Activated CD4-positive, alpha-beta T cell treated with anti-CD3 and anti-CD28 coated beads, Interleukin-10, Interleukin-2, amounts not matched to agents 100 ng/mL and 50 ng/mL, durations not matched to agents 16 hours and 8 hours (primary cell): ENCODE data around the gene DIRAS1.

ENCODE experiments used
- DNase-seq: peaks from one replicate; pipeline ENCODE4 v3.0.0-alpha.2; 2020

The DIRAS1 gene

DNA sequence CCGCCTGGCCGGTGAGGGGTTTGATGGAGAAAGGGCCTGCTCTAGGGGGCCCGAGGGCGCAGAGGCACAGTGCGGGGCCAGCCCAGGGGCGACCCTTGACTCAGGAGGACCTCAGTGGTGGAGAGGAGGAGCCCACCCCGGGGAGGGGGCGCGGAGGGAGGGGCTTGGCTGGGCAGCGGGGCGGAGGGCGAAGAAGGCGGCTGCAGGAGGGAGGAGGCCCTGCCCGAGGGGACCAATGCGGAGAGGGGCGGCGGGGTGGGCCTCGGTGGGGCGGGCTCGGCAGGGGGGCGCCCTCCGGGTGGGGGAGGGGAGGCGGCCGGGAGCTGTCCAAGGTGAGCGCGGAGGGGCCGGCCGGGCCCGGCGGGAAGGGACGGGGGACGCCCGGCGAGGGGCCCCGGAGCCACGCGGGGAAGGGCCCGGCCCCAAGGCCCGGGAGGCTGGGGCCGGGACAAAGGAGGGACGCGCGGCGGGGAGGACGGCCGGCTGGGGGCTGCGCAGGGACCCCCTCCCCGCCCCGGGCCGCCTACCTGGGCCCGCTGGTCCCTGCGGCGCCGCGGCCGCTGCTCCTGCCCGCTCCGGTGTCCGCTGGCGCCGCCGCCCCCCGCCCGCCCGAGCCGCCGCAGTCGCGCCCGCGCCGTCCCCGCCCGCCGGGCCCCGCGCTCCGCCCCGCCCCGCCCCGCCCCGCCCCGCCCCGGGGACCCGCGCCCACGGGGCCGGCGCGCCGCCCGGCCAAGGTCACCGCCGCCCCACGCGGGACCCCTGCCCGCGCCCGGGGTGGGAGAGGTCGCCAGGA lies at the start of gene DIRAS1:
Gene DIRAS1, minus strand, starts transcription at position 596 of the 793 bp plus-strand sequence. CDS start 3,566 bp downstream, outside the sequence.
- DNase-seq: no peak

- no peak for DNase-seq
Measured at GRCh38 chr19:2770055-2771013, 49.2 kb upstream of the DIRAS1 start.

GRCh38 chr19:2769218-2769617 lies 48.0 kb upstream of the DIRAS1 start:
- no peak for DNase-seq

- DNase-seq: no peak
Measured at GRCh38 chr19:2768365-2769132, 47.4 kb upstream of the DIRAS1 start.

DNA sequence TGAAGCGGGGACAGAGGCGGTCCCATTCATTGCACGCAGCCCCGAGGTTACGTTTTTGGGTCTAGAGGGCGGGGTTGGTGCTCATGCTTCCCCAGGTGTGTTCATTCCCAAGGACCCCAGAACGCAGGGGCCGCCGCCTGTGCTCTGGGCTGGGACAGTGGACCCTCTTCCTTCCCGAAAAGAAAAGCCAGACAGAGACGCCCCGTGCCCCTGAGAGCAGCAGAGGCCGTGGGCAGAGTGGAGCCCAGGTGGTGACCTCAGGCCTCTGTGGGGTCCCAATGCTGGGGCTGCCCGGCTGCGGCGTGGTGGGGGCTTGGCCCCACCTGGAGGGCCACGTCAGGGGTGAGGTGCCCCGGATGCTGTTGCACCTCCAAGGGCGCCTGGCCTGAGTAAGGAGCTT lies 46.5 kb upstream of the DIRAS1 start:
- DNase-seq: no peak

DNA sequence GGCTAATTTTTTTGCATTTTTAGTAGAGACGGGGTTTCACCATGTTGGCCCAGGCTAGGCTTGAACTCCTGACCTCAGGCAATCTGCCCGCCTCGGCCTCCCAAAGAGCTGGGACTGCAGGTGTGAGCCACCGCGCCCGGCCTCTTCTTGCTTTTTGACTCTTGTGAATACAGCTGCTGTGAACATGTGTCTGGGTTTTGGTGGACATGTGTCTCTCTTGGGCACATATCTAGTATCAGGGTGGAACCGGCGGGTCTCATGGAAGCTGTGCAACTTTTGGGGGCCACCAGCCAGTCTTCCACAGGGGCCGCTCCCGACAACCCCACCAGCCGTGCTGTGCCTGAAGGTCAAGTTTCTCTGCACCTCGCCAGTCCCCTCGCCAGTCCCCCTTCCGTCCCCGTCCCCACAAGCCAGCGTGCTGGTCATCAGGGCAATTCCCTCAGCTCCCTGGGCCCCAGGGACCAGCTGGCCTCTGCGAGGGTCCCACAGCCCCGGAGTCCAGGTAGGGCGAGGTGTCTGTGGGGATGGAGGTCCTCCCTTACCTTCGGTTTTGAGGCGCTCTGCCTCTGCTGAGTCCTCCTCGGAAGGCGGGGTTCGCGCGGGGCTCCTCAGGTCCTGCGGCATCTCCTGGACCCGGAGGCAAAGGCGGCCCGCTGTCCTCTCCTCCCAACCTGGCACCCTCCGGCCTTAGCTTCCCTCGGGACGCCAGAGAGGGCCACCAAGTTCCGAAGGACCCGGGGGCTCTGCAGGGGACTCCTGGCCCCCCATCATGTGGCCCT lies 45.6 kb upstream of the DIRAS1 start:
- no peak for DNase-seq

DNA sequence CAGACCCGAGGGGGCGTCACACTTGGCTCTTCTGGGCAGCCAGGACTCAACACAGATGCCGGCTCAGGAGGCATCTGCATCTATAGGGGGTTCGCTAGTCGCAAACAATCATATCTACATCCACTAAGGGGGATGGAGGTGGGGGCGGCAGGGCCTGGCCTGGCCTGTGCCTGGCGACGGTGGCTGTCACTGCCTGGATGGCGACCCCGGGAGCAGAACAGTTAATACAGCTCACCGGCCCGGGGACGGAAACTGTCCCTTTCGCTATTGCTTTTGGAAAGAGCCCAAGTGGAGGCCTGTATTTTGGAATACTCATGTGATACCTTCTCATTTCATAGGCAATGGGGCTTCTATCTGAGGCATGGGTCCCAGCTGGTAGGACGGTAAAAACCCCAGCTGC lies 44.2 kb upstream of the DIRAS1 start:
- DNase-seq: no peak

- no peak for DNase-seq
Measured at GRCh38 chr19:2764945-2765344, 43.8 kb upstream of the DIRAS1 start.

DNA sequence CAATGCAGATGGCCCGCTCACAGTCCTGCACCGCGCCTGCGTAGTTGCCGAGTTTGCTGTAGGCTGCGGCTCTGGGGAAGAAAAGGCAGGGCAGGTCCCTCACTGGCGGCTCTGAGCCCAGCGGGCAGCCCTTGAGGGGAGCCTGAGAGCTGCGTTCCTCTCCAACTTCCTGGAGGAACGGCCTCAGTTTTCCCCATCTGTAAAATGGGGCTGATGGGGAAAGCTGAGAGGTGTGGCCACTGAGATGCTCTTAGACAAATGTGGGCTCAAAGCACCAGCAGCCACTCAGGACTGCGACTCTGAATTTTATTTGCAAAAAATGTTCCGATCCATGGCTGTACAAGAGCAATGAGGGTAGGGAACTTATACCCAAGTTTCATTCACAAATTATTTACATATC lies 42.5 kb upstream of the DIRAS1 start:
- no peak for DNase-seq

DNA sequence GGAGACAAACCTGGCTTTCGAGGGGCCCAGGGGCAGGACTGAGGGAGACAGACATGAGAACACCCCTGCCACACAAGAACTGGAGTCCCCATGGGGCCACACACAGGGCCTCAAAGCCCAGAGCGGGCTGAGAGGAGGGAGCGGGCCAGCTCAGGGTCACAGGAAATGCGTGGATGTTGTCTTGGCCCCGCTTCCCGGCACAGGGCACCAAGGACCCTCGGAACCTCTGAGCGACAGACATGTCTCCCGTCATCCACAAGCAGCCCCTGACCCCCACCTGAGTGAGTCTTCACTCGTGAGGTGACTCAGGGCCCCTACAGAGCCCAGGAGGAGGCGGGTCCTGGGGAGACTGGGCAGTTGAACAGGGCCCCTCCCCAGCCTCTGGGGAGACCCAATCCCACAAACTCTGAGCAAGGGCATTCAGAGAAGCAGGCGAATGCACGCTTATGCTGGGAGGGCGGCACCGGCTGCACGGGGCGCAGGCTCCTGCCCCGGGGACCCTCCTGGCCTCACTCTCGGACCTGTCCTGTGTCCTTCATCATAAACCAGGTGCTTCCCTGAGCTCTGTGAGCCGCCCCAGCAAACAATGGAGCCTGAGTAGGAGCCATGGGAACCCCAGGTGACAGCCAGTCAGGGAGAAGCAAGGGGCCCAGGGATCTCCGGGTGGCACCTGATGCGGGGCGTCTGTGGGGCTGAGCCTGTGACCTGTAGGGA lies 41.8 kb upstream of the DIRAS1 start:
- DNase-seq: no peak

- DNase-seq: no peak
Measured at GRCh38 chr19:2761876-2762782, 41.0 kb upstream of the DIRAS1 start.

DNA sequence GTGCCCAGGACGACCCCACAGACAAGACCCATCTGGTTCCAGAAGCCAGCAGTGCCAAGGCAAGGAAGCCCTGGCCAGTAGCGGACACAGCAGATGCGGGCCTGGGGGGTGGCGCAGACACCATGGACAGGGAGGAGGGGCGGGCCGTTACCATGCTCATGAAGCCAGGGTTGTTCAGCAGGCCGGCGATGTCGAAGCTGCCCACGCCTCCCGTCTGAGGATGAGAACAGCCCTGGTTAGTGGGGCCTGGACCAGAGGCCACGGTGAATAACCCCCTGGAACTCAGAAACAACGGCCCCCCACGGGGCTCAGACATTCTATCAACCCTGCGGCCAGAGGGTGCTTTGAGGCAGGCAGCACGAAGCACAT lies 40.1 kb upstream of the DIRAS1 start:
- DNase-seq: no peak

DNA sequence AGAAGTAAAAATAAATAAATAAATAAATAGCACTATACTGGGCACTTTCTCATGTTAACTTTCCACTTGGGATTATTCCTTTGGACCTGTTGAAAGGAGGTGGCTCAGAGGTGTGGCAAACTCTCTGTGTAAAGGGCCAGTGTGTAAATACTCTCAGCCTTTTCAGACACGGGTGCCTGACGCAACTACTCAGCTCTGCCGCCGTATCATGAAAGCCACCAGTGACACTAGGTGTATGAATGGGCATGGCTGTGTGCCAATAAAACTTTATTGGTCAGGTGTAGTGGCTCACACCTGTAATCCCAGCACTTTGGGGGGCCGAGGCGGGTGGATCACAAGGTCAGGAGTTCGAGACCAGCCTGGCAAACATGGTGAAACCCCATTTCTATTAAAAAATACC lies 38.8 kb upstream of the DIRAS1 start:
- no peak for DNase-seq

DNA sequence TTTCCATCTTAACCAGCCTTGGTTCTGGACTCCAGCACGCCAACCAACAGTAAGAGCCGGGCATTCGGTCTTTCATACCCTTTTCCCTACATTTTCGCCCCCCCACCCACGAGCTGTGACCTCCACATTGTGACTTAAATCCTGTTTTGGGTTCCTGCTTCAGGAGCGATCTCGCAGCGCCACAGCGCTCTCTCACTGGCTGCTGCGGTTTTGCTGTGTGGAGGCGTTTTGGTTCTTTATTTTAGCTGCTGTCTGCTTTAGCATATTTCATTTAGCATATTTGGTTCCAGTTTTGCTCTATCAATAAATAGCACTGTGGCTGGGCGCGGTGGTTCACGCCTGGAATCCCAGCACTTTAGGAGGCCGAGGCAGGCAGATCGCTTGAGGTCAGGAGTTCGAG lies 38.2 kb upstream of the DIRAS1 start:
- no peak for DNase-seq

DNA sequence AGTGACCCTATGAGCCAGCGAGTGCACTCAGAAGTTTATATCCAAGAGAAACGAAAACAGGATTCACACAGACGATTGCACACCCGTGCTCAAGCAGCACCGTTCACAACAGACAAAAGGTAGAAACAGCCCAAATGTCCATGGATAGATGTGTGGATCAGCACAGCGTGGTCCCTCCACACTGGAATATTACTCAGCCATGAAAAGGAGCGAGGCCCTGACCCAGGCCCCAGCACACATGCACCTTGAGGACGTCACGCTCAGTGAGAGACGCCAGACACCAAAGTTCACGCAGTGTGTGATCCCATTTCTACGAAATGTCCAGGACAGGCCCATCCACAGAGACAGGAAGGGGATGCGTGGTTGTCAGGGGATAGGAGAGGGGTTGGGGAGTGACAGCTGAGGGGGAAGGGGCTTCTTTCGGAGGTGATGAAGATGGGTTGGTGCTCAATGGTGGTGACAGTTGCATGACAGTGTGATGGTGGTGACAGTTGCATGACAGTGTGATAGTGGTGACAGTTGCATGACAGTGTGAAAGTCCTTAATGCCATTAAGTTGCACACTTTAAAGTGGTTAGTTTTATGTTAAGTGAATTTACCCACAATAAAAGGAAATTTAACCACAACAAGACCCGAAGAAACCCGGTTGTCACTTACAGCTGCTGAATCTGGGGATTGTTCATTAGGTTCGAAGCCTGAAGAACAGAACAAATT lies 37.6 kb upstream of the DIRAS1 start:
- no peak for DNase-seq

GRCh38 chr19:2756921-2757881 lies 36.0 kb upstream of the DIRAS1 start:
- no peak for DNase-seq

DNA sequence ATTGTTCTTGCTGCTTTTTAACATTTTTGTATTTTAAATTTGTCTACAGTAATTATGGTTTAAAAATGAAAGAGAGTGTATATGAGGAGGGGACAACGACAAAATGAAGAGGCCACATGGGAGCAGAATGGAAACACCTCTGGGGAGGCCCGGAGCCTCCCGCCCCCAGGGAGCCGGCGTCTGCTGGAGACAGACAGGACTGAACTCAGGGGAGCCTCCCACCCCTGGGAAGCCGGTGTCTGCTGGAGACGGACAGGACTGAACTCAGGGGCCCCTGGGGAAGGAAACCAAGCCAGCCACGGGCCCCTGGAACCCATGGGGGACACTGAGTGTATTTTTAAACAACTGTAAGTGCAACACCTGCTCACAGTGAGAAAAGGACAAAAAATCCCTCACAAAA lies 35.3 kb upstream of the DIRAS1 start:
- no peak for DNase-seq

DNA sequence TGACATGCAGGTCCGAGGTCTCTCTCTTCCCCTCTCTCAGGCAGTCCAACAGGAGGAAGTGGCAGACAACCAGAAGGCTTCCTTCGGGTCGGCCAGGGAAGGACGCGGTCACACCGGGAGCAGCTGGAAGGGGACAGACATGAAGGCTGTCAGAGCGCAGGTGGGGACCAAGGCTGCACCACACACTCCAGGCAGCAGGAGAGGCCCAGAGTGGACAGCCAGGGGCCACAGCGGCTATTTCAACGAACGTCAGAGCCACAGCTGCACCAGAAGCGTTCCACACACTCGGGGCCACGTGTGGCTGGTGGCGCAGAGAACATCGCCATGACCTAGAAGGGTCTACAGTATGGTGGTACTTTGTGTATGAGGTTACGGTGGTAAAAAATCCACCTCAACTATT lies 34.6 kb upstream of the DIRAS1 start:
- DNase-seq: no peak

- no peak for DNase-seq
Measured at GRCh38 chr19:2755448-2755705, 34.2 kb upstream of the DIRAS1 start.
